Type B pancreatic cell (in vitro differentiated cells): Measurements from ENCODE around the gene CAPN15. TPM values are rescaled to one million over a fixed set of nuclear protein-coding genes. Genes with fewer than 3 reads are reported as not detected.

Experiments
- DNase-seq: peaks from one replicate; pipeline ENCODE4 v3.0.0; 2021; ENCODE audit warnings: mixed read lengths; ENCODE audit not compliant: unreplicated experiment; ENCODE audit errors: extremely low spot score
- H3K27ac Mint-ChIP-seq: 2 replicates; pipeline ENCODE4 v1.8.0; 2021; ENCODE audit warnings: mild to moderate bottlenecking, mixed read lengths
- H3K27me3 Mint-ChIP-seq: 2 replicates; pipeline ENCODE4 v1.8.0; 2021; ENCODE audit warnings: mixed read lengths
- H3K36me3 Mint-ChIP-seq: 2 replicates; pipeline ENCODE4 v1.8.0; 2021; ENCODE audit warnings: mixed read lengths
- H3K4me1 Mint-ChIP-seq: one replicate; pipeline ENCODE4 v1.8.0; 2021; ENCODE audit warnings: mixed read lengths; ENCODE audit not compliant: unreplicated experiment
- H3K4me3 Mint-ChIP-seq: 2 replicates; pipeline ENCODE4 v1.8.0; 2021; ENCODE audit warnings: mild to moderate bottlenecking, mixed read lengths
- H3K9me3 Mint-ChIP-seq: 2 replicates; pipeline ENCODE4 v1.8.0; 2021; ENCODE audit warnings: mixed read lengths
- CTCF ChIP-seq: fragments of 200-600 bp; sonication (generic); conservative IDR thresholded peaks from 2 replicates; pipeline ENCODE4 v1.5.0; 2021; ENCODE audit warnings: antibody characterized with exemption, mild to moderate bottlenecking
- total RNA-seq: library from RNA; stranded (reverse); gene quantifications from 2 replicates; pipeline ENCODE4 v1.2.1, GENCODE V29; 2021; ENCODE audit warnings: low replicate concordance

Gene CAPN15
- total RNA-seq, 1 donor from 2014 or later, result 52.3 TPM

GRCh38 chr16:559411-560203 lies 32.1 kb downstream of the CAPN15 start:
- no peak for TF ChIP-seq CTCF
- Mint-ChIP-seq H3K4me1 (peaks cover 6% of the 10 kb centered on the region), H3K9me3 (no peaks in the 10 kb centered on the region), H3K27me3 (peaks cover 22% of the 10 kb centered on the region), H3K36me3 (no peaks in the 10 kb centered on the region), H3K4me3 (peak overlapping the region; percentile 36), H3K27ac (no peak overlapping the region)
- DNase-seq, result no peak

- Mint-ChIP-seq H3K4me3 (peak within 1 kb of the TSS; percentile 36), H3K4me1 (peaks cover 6% of the 10 kb centered on the region), H3K36me3 (no peaks in the 10 kb centered on the region), H3K9me3 (no peaks in the 10 kb centered on the region), H3K27ac (no peak within 1 kb of the TSS), H3K27me3 (peaks cover 22% of the 10 kb centered on the region)
- no peak for DNase-seq
- TF ChIP-seq CTCF, result no peak
Measured at GRCh38 chr16:560204-560700, 32.7 kb downstream of the CAPN15 start, which contains the start of gene PRR35. Gene PRR35, plus strand, starts transcription at chr16:560394. Its CDS starts 2,901 bp downstream, at chr16:563295.

DNA sequence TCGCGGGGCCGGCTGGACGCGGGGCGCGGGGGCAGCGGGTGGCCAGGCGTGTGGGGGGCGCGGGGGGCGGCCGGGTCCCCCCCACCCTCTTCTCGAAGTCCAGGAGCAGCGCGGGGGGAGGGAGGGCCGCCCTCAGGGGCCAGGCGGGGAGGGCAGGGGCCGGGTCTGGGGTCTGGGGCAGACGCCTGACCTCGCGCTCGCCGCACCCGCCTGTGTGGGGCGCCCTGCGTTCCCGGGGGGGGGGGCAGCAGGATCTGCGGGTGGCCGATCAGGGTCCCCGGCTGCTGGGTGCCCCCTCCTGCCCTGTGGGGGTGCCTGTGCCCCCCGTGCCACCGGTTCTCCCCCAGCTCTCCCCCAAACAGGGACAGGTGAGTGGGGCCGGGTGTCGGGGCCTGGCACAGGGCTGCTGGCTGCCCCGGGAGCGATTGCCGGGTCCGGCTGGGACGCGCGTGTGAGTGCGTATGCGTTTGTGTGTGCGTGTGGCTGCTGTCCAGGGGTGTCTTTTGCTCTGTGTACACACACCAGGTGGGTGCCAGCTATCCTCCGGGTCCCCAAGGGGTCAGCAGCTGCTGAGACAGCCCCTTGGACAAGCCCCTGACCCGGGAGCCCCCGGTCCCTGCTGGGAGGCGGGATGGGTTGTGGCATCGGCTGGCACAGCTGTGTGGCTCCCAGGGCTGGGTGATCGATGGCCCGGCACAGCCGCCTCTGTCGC lies 33.3 kb downstream of the CAPN15 start:
- Mint-ChIP-seq H3K27ac (no peak overlapping the region), H3K4me1 (peaks cover 6% of the 10 kb centered on the region), H3K27me3 (peaks cover 22% of the 10 kb centered on the region), H3K36me3 (no peaks in the 10 kb centered on the region), H3K4me3 (no peak overlapping the region), H3K9me3 (no peaks in the 10 kb centered on the region)
- no peak for DNase-seq
- TF ChIP-seq CTCF, result no peak

GRCh38 chr16:561413-561794 lies 33.9 kb downstream of the CAPN15 start:
- H3K36me3 Mint-ChIP-seq, result no peaks in the 10 kb centered on the region
- peaks cover 6% of the 10 kb centered on the region for H3K4me1 Mint-ChIP-seq
- no peak overlapping the region for H3K4me3 Mint-ChIP-seq
- H3K27me3 Mint-ChIP-seq, result peaks cover 22% of the 10 kb centered on the region
- TF ChIP-seq CTCF, result no peak
- no peak overlapping the region for H3K27ac Mint-ChIP-seq
- no peaks in the 10 kb centered on the region for H3K9me3 Mint-ChIP-seq
- no peak for DNase-seq

DNA sequence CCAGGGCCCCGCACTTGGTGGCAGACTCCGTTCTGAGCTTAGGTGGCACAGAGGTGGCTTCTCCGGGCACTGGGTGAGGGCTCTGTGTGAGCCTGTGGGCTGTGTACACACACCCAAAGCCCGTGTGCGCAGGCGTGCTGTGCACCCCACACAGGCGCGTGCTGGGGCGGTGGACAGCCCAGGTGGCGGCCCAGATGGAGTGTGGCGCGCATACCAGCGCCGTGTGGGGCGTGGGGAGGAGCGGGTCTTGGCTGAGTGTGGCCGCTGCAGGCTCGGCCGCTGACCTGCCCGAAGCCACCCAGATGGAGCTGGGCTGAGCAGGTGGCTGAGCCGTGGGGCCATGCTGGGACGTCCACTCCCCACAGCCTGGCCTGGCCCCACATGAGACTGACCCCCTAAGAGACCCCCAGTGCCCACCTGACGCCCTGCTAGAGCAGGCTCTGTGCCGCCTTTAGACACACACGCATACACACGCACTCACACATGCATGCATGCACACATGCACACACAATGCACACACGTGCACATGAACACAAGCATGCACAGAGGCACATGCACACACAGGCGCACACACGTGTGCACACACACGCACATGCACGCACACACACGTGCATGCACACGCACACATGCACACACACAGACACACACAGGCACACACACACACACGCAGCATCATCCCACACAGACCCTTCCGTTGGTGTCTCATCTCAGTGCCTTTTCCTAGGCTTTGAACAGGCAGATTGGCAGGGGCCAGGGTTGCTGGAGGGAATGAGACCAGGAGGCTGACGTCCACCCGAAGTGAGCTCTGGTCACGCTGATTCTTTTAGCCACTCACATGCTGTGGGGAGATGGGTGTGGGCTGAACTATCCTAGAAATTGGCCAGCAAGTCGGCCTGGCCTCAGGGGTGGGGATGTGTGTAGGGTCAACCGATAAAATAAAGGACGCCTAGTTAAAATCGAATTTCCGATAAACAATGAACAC lies 34.7 kb downstream of the CAPN15 start:
- Mint-ChIP-seq H3K27ac (no peak overlapping the region), H3K9me3 (no peaks in the 10 kb centered on the region), H3K36me3 (no peaks in the 10 kb centered on the region), H3K4me3 (peak overlapping the region; percentile 34), H3K27me3 (peaks cover 22% of the 10 kb centered on the region), H3K4me1 (peaks cover 6% of the 10 kb centered on the region)
- DNase-seq, result no peak
- TF ChIP-seq CTCF, result no peak
